HFF-Myc (cell line): ENCODE measurements around the gene IRF9.

Experiments used
- DNase-seq: peaks from one replicate; pipeline ENCODE4 v3.0.0-alpha.2; 2011; ENCODE audit warnings: low read depth; ENCODE audit errors: extremely low read depth
- H3K4me3 ChIP-seq: replicated peaks from 2 replicates; pipeline ENCODE4 v1.5.1; 2011; ENCODE audit warnings: low read depth, mild to moderate bottlenecking, control low read depth, low read length
- CTCF ChIP-seq: IDR thresholded peaks from 2 replicates; pipeline ENCODE4 v1.5.1; 2012; ENCODE audit warnings: mild to moderate bottlenecking, low read depth, low read length, control low read depth; ENCODE audit errors: missing control alignments

Gene IRF9

GRCh38 chr14:24177041-24177825 is 16.2 kb downstream of the IRF9 start:
- DNase-seq, result no peak
- no peak overlapping the region for H3K4me3 ChIP-seq
- no peak for TF ChIP-seq CTCF

DNA sequence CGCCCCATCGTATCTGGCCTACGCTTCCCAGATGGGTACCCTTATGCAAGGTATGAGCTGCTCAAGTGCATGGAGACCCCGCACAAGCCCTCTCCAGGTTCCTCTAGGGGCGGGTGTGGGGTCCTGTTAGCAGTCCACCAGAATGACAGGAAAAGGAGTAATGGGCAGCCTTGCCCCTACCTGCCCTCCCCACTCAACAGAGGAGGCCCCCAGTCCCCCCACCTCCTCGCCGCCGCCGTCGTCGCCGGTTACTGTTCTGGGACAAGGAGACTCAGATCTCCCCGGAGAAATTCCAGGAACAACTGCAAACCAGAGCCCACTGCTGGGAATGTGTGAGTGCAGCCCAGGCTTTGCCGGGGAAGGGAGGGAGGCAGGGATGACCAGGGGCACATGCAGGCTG is 16.8 kb downstream of the IRF9 start:
- no peak overlapping the region for H3K4me3 ChIP-seq
- no peak for DNase-seq
- TF ChIP-seq CTCF, result no peak

DNA sequence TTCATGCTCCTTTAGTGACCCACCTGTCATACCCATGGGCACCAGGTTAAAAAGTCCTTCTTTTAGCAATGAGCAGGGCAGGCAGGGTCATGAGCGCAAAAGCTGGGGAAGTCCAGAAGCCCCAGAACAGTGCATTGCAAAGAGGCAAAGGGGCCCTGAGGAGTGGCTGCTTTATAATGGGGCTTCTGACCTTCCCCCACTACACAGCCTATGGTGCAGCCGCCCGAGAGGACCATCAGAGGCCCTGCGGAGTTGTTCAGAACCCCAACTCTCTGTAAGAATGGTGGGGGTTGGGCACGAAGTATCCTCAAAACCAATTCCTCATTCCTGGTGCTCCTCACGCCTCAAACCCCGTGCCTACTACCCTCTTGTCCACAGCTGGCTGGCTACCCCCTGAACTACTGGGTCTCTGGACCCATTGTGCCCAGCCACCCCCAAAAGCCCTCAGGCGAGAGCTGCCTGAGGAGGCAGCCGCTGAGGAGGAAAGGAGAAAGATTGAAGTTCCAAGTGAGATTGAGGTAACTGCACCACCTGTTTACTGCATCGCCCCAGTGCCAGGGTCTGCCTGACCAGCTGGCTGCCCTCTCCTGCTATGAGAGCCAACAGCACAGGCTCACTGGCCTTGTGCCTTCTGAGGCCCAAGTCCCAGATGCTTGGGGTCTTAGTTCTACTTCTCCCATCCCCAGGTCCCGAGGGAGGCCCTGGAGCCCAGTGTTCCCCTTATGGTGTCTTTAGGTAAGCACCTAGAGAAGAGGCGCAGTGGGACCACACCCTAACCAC is 17.5 kb downstream of the IRF9 start:
- no peak for TF ChIP-seq CTCF
- DNase-seq, result no peak
- no peak overlapping the region for H3K4me3 ChIP-seq

DNA sequence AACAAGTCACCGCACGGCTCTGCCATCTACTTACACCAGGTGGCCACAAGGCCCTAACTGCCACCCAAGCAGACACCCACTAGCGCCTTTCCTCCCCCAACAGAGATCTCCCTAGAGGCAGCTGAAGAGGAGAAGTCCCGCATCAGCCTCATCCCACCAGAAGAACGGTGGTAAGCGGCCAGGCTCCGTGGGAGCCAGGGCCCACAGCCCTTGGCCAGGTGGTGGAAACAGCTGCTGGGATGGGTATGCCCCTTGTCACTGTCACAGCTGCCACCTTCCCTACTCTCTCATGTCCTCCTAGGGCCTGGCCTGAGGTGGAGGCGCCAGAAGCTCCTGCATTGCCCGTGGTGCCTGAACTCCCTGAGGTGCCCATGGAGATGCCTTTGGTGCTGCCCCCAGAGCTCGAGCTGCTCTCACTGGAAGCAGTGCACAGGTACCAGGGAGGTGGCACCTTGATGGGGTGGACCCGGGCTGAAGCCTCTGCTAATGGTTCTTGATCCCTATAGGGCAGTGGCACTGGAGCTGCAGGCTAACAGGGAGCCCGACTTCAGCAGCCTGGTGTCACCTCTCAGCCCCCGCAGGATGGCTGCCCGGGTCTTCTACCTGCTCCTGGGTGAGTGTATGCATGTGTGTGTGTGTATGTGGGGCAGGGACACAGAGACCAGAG is 18.4 kb downstream of the IRF9 start:
- DNase-seq, result no peak
- no peak overlapping the region for H3K4me3 ChIP-seq

DNA sequence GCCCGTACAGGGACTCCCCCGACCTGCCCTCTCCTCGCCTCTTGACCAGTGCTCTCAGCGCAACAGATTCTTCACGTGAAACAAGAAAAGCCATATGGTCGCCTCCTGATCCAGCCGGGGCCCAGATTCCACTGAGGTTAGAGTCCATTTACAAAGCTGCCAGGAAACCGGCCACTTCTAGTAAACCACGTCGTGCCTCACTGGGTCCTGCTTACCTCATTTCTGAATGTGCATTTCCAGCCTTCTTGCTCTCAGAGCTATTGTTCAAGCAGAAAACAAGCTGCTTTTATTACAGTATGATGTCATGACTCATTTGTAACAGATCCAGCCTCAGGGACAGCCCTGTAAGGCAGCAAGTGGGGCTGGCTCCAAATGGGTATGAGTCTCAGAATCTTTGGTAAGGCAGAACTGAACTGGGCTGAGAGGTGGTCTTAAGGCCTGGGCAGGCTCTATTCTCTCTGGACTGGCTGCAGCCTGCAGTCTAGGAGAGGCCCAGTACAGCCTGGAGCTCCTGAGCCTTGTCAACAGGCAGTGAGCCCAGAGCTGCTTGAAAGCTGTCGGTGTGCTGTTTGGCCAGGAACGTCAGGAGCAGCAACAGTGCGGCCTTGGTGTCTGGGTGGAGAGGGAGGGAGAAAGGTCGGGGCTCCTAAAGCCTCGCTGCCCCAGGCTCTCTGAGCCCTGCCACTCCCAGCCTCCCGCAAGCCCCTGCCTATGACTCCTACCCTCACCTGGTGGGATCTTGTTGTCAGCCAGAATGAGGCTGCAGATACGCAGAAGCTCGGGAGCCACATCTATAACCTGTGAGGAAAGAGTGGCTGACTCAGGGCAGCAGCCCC is 19.1 kb downstream of the IRF9 start:
- DNase-seq, result peak; percentile 42
- no peak overlapping the region for H3K4me3 ChIP-seq
- no peak for TF ChIP-seq CTCF

More for the DNA sequence above, 18.4 kb downstream of the IRF9 start:
- TF ChIP-seq CTCF, result no peak
